HG02885 (cell line): ENCODE results near the gene BEND6.

ENCODE experiments used
- ATAC-seq: cut with Tn5 transposase; IDR thresholded peaks from one replicate; pipeline ENCODE4 v1.9.1; 2021; ENCODE audit warnings: mild to moderate bottlenecking; ENCODE audit not compliant: unreplicated experiment, poor library complexity

Gene BEND6, protein sequence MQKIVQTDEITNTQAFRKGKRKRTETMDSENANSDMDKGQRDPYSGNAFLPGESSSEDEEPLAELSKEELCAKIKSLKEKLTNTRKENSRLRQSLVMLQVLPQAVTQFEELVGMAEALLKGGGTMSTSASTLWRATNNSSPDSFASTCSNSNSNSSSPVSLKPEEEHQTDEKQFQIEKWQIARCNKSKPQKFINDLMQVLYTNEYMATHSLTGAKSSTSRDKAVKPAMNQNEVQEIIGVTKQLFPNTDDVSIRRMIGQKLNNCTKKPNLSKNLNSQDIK

DNA sequence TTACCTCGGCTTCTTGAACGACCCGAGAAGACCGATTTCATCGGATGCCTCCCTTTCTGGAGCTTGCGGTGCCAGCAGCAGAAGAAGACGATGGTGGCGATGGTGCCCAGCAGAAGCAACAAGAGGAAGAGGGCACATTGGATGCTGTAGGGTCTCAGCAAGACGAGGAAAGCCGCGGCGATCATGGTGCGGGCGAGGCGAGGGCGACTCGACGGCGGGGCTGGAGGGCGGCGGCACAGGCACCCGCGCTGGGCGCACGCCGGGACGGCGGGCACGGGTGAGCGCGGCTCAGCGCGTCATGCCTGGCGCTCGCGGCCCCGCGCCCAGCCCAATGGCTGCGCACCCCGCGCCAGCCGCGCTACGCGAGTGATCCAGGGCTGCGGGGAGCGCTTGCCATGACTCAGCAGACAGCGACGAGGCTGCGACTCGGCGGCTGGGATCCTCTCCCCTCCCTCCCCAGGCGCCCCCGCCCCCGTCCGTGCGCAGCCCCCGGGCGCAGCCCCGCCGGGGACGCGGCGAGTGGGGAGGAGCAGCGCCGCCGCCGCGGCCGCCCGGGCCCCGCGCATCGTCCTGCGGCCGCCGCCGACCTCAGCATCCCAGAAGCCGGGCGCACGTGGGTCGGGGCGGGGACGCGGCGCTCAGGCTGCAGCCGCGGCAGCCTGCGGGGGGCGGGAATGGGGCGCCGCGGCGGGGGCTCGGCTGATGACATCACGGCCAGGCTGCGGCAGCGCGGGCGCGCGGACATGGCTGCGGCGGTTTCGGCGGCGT, at the start of gene BEND6:
Gene BEND6, plus strand, starts transcription at position 705 of the 768 bp plus-strand sequence. CDS start 26,704 bp downstream, outside the sequence.
- ATAC-seq: peak; percentile 38

DNA sequence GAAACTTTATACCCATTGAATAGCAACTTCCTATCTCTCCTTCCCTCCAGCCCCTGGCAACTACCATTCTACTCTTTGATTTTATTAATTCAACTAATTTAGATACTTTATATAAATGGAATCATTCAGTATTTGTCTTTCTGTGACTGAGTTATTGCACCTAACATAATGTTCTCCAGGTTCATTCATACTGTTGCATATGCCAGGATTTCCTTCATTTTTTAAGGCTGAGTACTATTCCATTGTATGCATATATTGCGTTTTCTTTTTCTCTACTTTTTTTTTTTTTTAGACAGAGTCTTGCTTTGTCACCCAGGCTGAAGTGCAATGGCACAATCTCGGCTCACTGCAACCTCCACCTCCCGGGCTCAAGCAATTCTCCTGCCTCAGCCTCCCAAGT, 49.5 kb upstream of the BEND6 start:
- ATAC-seq: no peak

DNA sequence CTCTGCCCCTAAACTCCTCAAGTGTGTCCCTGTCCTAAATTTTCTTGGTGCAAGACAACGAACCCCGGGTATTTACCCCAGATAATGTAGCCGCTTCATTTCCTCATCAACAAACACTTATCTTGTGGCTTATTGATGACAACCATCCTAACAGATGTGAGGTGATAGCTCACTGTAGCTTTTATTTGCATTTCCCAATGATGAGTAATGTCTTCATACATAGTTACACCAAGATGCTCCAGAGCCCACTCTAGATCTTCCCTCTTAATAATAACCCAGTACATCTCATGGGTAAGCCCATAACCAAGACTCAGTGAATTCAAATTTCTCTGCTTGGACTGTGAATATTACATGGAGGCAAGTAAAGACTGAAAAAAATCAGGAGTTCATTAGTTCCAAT, 48.2 kb upstream of the BEND6 start:
- no peak for ATAC-seq

DNA sequence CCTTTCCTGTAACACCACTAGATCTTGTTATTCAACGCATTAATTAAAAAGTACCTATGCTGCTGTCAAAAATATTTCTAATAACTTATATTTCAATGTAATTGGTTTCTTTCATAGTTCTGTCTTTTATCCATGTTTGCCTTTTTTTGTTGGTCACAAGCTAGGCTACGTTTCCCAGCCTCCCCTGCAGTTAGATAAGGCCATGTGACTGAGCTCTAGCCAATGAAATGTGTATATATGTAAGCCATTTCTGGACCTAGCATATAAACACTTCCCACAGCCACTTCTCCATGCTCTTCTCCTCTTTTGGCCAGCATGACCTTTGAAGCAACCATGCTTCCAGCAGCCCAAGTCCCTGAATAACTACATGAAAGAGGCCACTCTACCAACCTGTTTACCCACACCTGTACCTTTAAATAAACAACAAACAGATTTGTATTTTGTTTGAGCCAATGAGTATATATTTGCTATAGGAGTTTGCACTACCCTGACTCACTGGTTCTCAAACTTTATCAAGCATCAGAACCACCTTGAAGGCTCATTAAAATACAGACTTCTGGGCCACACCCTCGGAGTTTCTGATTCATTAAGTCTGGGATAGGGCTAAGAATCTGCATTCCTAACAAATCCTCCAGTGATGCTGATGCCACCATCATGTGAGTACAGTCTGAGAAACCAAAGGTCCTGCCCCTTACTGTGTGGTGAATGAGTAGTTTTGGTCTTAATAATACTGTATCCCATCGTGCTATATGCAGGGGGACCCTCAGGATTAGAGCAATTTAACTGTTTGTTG, 45.6 kb upstream of the BEND6 start:
- ATAC-seq: no peak

DNA sequence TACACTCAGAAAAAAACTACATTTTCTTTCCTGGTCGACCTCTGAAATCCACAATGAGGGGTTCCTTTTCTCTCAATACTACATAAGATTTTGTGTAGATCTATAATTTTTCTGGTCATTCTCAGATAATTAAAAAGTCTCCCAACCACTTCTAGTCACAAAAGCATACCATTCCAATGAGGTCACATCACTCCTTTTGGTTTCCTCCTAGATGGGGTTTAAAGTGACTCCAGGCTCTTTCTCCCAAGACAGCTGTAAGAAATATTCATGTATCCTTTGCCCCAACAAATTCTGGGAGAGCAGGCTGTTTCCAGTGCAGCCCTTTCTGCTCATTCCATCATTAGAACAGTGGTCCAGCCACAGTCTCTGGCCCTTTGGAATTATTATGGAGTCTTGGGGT, 43.1 kb upstream of the BEND6 start:
- no peak for ATAC-seq

DNA sequence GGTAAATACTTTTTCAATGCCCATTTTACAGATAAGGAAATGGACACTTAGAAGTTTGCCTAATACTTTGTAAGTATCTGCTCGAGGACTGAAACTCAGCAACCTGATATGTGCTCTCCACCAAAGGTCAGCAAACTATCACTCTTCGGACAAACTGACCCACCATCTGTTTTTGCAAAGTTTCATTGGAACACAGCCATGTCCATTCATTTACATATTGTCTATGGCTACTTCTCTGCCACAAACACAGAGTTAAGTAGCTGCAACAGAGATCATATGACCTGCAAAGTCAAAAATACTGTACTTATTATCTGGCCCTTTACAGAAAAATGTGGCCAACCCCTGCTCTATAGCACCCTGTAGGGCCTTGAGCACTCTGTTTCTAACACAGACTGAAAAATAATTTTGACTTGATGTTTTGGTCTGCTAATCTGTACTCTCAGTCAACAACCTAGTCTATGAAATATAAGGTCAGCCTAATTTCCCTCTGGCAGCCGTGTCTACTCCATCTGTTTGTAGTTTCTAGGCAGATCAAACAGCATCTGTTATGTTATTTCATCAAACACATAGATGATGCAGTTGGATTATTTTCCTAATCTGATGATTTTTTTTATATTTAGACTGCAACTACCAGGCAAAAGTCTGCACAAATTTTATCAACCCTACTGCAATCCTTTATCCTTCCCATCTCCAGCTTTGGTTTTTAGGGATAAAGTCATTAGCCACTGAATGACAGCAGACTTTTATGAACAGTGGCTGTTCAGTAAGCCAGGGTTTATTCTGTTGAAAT, 41.4 kb upstream of the BEND6 start:
- ATAC-seq: no peak

DNA sequence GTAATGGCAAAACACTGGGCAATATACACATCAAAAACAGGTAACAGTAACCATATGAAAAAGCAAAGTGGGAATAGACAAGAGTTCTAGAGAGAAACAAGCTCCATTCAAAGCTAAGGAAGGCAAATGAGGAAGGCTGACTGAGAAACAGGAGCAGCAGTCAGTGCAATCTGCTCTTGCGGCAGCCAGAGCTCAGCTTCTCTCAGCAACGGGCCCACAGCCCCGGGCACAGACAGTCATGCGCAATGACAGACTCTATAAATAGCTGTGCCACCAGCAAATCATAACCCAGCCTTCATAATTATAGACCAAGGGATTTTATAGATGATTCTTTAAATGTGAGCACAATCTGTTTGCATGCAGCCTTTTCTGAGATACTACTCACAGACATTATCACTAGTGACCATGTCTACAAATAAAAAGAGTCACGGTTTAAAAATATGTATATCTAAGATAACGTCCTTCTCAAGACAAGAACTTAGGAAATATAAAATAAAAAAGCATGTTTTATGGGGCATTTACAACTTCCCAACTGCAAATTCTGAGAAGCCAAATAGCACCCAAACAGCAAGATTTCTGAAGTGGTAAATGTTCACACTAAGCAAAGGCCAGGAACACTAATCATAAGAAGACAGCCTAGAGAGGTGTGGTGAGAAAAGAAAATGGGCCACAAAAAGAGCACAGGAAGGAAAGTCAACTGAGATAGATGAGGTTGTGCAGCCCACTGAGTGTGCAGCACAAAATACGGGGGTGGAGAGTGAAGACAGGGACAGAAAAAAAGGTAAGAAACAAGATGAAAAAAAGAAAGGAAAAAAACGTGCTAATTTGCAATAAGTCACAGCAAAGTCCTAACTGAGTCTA, 39.9 kb upstream of the BEND6 start:
- ATAC-seq: no peak

DNA sequence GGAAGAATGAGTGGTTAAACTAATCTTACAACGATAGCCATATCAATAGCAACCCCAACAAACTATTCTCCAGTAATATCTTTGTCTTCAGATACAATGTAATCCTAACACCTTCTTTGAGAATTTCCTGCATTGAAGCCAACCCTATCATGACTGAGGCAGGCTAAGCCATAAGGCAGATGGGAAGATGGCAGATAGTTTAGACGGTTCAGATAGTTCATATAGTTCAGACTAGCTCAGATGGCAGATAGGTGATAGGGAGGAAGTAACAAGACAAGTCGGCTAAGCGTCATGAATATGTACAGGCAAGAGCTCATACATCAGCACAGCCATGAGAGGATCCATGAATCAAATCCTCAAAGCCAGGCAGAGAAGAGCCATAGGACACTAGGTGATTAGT, 39.1 kb upstream of the BEND6 start:
- no peak for ATAC-seq

DNA sequence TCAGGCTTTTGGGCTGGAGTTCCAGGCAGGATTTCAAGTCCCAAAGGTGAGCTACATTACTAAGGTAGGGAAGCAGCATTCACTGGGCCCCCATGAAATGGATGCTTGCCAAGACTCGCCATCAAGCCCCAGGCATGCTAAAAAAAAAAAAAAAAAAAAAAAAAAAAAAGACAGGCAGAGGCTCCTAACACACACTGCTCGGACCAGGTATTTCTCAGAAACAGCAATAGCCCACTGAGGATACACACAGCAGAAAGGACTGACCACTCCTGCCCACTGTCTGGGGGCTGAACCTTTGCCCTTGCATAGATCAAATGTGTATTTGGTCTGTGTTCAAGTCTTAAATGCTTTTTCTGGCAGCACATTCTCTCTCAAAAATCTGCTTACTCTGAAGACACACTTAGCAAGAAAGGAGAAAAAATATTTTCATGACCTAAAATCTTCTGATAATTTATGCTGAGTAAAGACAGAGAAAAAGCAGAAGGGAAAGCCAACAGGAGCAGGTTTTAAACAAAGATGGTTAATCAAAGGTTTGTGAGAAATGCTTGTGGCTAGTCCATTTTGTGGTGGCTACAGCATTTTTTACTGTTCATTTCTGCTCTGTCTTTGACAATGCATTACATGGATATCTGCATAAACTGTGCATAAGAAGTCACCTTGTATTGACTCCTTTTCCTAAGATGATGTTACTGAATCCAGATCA, 37.9 kb upstream of the BEND6 start:
- no peak for ATAC-seq

DNA sequence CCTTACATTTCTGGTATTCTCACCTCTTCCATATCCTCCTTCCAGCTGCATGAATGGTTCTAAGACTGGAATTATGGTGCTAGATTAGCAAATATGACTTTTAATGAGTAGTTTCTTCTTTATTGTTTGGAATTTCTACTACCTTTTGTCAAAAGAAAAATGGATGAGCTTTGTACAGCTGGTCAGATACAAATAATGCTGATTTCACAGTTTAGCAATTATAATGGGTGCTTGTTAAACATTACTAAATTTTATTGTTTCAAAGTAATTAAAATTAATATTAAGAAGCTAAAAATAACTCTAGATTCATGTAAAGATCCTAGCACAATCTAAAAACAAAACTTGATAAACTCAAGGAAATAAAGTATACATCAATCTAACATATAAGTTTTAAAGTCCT, 32.3 kb upstream of the BEND6 start:
- no peak for ATAC-seq

DNA sequence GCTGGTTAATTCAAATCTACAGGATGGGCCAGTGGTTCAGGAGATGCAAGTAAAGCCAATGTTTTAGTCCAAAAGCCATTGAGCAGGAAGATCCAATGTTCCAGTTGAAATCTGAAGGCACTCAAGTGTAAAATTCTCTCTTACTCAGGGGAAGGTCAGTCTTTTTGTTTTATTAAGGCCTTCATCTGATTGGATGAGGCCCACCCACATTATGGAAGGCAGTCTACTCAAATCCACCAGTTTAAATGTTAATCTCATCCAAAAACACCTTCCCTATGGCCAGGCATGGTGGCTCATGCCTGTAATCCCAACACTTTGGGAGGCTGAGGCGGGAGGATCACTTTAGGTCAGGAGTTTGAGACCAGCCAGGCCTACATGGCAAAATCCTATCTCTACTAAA, 31.3 kb upstream of the BEND6 start:
- no peak for ATAC-seq

DNA sequence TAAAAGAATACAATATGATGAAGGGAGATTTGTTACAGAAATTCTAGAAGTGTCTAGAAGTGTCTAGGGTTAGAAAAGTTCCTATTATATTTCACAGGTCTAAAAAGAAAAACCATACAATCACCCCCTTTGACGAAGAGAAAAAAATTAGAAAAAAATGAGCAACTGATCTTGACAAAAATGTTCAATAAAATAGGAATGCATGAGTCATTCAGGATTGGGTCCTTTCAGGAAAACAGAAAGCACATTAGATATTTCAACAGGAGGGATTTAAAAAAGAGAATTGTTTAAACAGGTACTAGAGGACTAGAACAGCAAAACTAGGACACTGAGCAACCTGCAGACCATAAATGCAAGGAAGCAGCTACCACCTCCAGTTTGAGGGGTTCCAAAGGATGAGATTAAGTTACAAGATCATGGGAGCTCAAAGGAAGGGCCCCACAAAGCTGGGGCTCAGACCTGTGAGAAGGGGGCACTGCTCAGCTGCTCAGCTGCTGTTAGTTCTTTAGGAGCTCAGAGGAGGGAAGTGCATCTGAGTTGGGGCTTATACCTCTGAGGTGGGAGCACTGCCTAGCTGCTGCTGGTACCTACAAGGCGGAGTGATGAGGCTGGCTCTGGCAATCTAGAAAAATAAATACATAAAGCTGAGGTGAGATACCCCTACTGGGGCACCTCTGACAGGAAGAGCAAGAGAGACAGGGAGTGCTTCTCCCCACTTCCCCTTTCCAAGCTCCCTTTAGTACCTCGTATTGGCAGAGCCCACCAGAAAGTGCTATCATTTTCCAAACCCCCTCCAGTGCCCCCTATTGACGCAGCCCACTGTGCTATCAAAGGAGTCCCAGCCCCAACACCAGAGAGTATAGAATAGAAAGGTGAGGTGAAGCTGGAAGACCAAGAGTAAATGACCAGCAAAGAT, 27.1 kb upstream of the BEND6 start:
- ATAC-seq: no peak

DNA sequence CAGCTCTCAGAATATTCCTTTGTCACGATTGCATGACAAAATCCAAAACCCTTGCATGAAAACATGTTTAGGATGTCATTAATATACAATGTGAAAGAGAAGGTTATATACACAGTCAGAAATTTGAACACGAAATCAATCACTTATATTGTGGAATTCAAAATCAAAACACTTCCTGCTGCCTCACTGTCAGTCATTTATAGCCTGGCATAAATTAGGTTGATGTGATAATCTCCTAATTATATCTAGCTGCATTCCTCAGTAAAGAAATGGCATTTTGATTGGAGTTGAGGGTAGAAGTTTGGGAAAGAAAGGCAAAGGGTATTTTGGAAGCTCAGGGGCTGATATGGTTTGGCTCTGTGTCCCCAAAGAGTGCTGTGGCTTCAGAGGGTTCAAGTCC, 24.1 kb upstream of the BEND6 start:
- no peak for ATAC-seq

DNA sequence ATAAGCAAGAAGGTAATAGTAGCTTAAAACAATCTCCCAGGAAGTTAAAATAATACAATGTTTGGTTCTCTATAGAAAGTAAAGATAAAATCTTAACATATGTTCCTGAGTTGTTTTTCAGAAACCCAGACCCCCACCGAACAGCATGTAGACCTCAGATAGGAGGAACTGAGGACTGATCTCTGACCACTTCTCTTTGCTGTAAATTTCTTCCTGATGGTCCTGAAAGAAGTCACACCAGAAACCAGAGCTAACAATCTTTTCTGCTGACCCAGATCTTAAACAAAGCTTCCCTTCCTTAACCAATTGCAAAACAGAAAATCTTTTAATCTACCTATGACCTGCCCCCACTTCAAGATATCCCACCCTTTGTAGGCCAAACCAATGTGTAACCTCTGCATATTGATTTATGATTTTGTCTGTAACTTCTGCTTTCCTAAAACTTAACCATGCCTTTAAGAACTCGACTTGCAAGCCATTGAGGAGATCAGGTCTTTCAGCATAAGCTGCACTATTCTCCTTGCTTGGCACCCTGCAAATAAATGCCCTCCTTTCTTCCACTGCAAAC, 21.9 kb upstream of the BEND6 start:
- ATAC-seq: no peak

DNA sequence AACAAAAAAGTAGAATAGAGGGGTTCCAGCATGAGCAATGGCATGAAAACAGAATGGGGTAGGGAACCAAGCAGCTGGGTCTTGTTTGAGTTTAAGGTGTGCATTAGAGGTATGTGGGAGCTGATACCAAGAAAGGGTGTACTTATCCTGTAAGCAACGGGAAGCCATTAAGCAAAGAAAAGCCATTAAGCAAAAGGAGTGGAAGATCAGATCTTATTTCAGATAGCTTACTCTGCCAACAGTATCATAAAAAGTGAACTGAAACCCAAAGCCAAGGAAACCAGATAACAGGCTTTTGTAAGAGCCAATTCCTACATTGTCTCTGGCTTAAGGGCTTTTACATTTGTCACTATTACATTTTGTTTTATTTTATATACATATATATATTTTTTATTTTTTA, 21.3 kb upstream of the BEND6 start:
- ATAC-seq: no peak

DNA sequence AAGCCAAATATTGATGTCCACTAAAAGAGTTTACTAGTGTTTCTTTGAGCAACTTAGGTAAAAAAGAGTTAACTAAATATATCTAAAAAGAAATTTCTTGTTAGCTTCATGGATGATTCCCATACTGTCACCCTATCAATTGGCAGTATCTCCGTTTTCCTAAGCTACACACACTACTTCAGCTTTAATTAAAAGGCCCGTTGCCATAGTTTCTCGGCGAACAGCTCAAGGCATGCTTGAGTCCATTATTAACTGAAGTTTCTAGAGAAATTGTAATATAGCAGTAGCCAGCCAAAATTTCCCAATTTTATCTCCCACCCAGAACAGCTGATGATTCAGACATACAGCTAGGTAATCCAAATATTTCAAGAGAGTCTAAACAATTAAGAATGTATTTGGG, 20.0 kb upstream of the BEND6 start:
- ATAC-seq: no peak

DNA sequence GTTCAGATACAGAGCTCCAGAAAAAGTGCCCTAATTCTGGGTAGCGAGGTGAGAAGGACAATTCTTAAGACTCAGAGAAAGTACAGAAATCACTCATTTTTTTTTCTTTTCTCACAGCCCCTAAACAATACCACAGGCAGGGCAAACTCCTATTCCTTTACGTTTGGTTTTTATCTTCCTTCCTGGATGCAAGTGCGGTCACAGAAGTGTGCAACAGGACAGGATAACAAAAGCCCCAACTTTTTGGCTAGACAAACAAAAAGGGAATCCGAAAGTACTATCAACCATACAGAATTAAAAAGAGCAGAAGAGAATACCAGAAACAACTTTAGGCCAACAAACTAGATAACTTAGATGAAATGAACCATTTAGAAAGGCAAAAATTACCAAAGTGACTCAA, 18.4 kb upstream of the BEND6 start:
- ATAC-seq: no peak
